NCI-H2196 (cell line): ENCODE measurements around the gene RIN1.

Experiments
- DNase-seq: peaks from one replicate; lab custom pipeline; 2025; ENCODE audit not compliant: unreplicated experiment; lab: John Stamatoyannopoulos, UW

The RIN1 gene

GRCh38 chr11:66284526-66285078, 51.6 kb downstream of the RIN1 start:
- no peak for DNase-seq

- no peak for DNase-seq
Observed at GRCh38 chr11:66283461-66284105, 52.7 kb downstream of the RIN1 start.

GRCh38 chr11:66282468-66283455, 53.5 kb downstream of the RIN1 start:
- peak; percentile 99 for DNase-seq
